Vagina (tissue), 2 donors: ENCODE measurements around the gene SRRD. TPM values are rescaled to one million over a fixed set of nuclear protein-coding genes. Genes with fewer than 3 reads are reported as not detected.

ENCODE experiments used
- DNase-seq, 2 donors: peaks; one replicate each; pipeline ENCODE4 v3.0.0-alpha.2; 2017; ENCODE audit errors: extremely low spot score in 2 of 2
- H3K27ac ChIP-seq: fragments of 200-600 bp; sonication (generic); one replicate; pipeline ENCODE4 v1.5.1; 2019
- H3K27me3 ChIP-seq: fragments of 200-600 bp; sonication (generic); one replicate; pipeline ENCODE4 v1.5.1; 2019
- H3K36me3 ChIP-seq, 2 donors: fragments of 200-600 bp; sonication (generic); one replicate each; pipeline ENCODE4 v1.5.1; 2017 to 2019
- H3K4me1 ChIP-seq: fragments of 200-600 bp; sonication (generic); one replicate; pipeline ENCODE4 v1.5.1; 2019
- H3K4me3 ChIP-seq, 2 donors: fragments of 200-600 bp; sonication (generic); 1 replicate in 1 of 2; 2 replicates in 1 of 2; pipeline ENCODE4 v1.5.1; 2016 to 2019
- H3K9me3 ChIP-seq: fragments of 200-600 bp; sonication (generic); one replicate; pipeline ENCODE4 v1.5.1; 2019
- POLR2A ChIP-seq, 2 donors: fragments of 450-650 bp; IDR thresholded peaks; one replicate each; pipeline ENCODE4 v1.6.1; 2017; ENCODE audit warnings: antibody characterized with exemption in 2 of 2, mild to moderate bottlenecking in 2 of 2, moderate library complexity in 2 of 2
- POLR2AphosphoS5 ChIP-seq, 2 donors: sonication (generic); formaldehyde crosslinking; IDR thresholded peaks; one replicate each; pipeline ENCODE4 v1.9.0; 2017; ENCODE audit warnings: antibody characterized with exemption in 2 of 2, mild to moderate bottlenecking in 2 of 2, low read depth in 1 of 2; ENCODE audit not compliant: insufficient read depth in 1 of 2
- intact Hi-C: fragments of 100-400 bp; cut with DNase I; formaldehyde crosslinking; loops from one replicate; pipeline ENCODE4 v1.15.1; 2023
- total RNA-seq: library from RNA; depleted of rRNA; stranded (reverse); fragments of >200 nt; gene quantifications from one replicate; pipeline ENCODE4 v1.2.3, GENCODE V29; 2016
- TF ChIP-seq, protein P1 (sequence below), 3 experiments: fragments of 450-650 bp in 2 of 3; fragments of 200-600 bp in 1 of 3; sonication (generic) in 1 of 3; IDR thresholded peaks; one replicate each; pipeline ENCODE4 v1.5.1; 2017 to 2019; ENCODE audit warnings: antibody characterized with exemption in 3 of 3, mild to moderate bottlenecking in 2 of 3, moderate library complexity in 2 of 3

Gene SRRD
- total RNA-seq, 1 donor from 2014 or later, result 11.0 TPM

DNA sequence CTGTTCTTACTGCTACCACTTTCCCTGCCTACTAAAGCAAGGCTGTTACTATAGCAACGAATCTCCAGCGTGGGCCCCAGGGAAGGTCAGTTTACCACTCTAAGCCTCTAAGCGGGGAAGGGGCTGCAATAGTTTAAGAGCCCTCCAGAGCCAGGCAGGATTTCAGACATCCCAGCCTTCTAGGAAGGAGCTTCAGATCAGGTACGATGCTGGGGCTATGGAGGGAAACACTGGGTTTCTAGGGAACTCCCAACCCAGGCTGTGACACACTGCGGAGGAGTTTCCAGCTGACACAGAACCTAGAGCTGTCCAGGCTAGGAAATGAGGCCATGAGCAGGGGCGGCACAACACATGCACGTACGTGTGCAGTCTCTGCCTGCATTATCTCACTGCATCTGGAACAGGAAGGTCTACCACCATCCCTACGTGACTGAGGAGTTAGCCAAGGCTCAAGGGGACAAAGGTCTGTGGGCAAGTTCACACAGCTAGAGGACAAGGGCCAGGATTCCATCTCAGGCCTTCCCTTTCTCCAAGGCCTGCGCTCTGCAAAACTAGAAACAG is 20.5 kb upstream of the SRRD start:
- no peaks in the 10 kb centered on the region for H3K9me3 ChIP-seq
- intact Hi-C loops, result no loop called here
- DNase-seq, result no peak
- H3K36me3 ChIP-seq, result peaks cover 0 to 55% of the 10 kb centered on the region in 2 donors
- TF ChIP-seq POLR2A (IDR thresholded peaks at IDR 0.05) (no peak), POLR2AphosphoS5 (IDR thresholded peaks at IDR 0.05; ENCODE audit: insufficient read depth in 1 of 2, low read depth in 1 of 2) (no peak)
- TF ChIP-seq, protein P1, sequence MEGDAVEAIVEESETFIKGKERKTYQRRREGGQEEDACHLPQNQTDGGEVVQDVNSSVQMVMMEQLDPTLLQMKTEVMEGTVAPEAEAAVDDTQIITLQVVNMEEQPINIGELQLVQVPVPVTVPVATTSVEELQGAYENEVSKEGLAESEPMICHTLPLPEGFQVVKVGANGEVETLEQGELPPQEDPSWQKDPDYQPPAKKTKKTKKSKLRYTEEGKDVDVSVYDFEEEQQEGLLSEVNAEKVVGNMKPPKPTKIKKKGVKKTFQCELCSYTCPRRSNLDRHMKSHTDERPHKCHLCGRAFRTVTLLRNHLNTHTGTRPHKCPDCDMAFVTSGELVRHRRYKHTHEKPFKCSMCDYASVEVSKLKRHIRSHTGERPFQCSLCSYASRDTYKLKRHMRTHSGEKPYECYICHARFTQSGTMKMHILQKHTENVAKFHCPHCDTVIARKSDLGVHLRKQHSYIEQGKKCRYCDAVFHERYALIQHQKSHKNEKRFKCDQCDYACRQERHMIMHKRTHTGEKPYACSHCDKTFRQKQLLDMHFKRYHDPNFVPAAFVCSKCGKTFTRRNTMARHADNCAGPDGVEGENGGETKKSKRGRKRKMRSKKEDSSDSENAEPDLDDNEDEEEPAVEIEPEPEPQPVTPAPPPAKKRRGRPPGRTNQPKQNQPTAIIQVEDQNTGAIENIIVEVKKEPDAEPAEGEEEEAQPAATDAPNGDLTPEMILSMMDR (IDR thresholded peaks at IDR 0.05), result no peak
- no peaks in the 10 kb centered on the region for H3K27me3 ChIP-seq
- no peaks in the 10 kb centered on the region for H3K4me1 ChIP-seq
- no peak overlapping the region for H3K4me3 ChIP-seq
- H3K27ac ChIP-seq, result no peak overlapping the region

DNA sequence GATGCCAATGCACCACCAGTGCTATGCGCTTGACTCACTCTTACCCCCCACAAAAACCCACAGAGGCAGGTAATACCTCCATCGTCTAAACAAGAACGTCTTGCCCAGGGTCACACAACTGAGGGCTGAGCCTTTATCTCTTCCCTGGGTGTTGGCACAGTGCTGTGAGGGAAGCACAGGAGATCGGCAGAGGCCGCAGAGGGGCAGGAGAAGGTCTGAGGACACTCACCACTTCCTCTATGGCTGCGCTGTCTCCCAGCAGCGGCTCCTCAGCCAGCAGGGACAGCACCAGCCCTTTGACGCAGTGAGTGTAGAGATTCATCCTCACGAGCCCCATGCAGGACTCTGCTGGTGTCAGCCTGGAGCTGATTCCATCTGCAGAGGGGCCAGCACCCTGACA is 20.0 kb upstream of the SRRD start:
- Histone ChIP-seq H3K27me3 (no peaks in the 10 kb centered on the region), H3K27ac (no peak overlapping the region), H3K4me1 (no peaks in the 10 kb centered on the region), H3K9me3 (no peaks in the 10 kb centered on the region), H3K36me3 (peaks cover 0 to 58% of the 10 kb centered on the region in 2 donors), H3K4me3 (no peak overlapping the region)
- intact Hi-C loops, result no loop called here
- no peak for TF ChIP-seq POLR2AphosphoS5 (IDR thresholded peaks at IDR 0.05; ENCODE audit: insufficient read depth in 1 of 2, low read depth in 1 of 2)
- TF ChIP-seq, protein P1 (IDR thresholded peaks at IDR 0.05), result no peak
- TF ChIP-seq POLR2A (IDR thresholded peaks at IDR 0.05), result no peak
- no peak for DNase-seq

DNA sequence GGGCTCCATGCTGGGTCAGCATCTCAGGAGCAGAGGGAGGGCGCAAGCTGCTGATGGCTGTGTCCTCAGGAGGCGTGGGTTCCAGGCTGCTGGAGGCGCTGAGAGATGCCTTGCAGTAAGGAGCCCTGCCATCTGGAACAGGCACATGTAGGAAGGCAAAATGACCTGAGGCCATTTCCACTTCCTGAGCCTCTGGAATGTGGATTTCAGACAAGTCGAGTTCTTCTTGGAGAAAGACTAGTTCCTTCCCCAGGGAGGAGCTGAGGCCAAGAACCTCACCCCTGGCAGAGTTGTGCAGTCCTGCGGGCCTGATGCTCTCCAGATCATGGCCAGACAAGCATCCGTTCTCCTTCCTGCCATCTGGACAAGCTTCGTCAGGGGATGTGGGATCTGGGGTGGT is 19.4 kb upstream of the SRRD start:
- Histone ChIP-seq H3K4me1 (no peaks in the 10 kb centered on the region), H3K27me3 (no peaks in the 10 kb centered on the region), H3K4me3 (no peak overlapping the region), H3K27ac (no peak overlapping the region), H3K9me3 (no peaks in the 10 kb centered on the region), H3K36me3 (peaks cover 0 to 61% of the 10 kb centered on the region in 2 donors)
- intact Hi-C loops, result no loop called here
- TF ChIP-seq, protein P1 (IDR thresholded peaks at IDR 0.05), result no peak
- TF ChIP-seq POLR2A (IDR thresholded peaks at IDR 0.05), result no peak
- TF ChIP-seq POLR2AphosphoS5 (IDR thresholded peaks at IDR 0.05; ENCODE audit: insufficient read depth in 1 of 2, low read depth in 1 of 2), result no peak
- DNase-seq, result no peak

DNA sequence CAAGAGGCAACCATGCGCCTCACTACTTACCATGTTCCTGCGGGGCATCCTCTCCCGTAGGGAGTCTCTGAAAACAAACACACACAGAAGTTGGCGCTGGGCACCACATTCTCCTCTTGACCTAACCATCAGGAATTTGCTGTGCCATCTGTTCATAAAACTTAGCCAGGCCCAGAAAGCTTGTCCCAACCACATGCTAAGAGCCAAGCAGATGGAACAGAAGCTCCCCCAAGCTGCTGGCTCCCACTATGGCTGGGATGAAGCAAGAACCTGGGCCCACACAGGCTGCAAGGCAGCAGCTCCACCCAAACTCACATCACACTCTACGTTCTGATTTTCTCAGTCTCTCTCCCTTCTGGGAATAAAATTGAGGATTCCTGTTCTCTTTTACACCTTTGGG is 17.5 kb upstream of the SRRD start:
- intact Hi-C loops, result no loop called here
- H3K36me3 ChIP-seq, result peaks cover 0 to 80% of the 10 kb centered on the region in 2 donors

DNA sequence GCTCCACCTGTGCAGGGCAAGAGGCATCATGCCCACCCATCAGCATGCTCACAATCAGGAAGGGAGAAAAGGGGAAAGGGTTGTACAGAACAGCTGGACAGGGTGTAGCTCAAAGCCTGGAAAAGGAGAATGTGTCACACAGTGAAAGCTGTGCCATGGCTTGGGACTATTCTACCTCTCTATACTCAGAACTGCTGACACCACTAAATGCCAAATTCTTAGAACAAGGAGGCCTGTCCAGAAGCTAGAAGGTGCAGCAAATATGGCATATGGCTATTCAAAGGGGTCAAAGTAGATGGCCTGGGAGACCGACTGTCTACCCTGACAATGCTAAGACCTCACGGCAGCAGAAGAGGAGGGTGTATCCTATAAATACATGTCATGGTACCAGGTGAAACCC is 12.9 kb upstream of the SRRD start:
- DNase-seq, result no peak
- no peak for TF ChIP-seq POLR2AphosphoS5 (IDR thresholded peaks at IDR 0.05; ENCODE audit: insufficient read depth in 1 of 2, low read depth in 1 of 2)
- TF ChIP-seq, protein P1 (IDR thresholded peaks at IDR 0.05), result no peak
- TF ChIP-seq POLR2A (IDR thresholded peaks at IDR 0.05), result no peak
- Histone ChIP-seq H3K36me3 (peaks cover 0 to 78% of the 10 kb centered on the region in 2 donors), H3K9me3 (no peaks in the 10 kb centered on the region), H3K27me3 (no peaks in the 10 kb centered on the region), H3K27ac (no peak overlapping the region), H3K4me1 (no peaks in the 10 kb centered on the region), H3K4me3 (no peak overlapping the region)
- intact Hi-C loops, result no loop called here

More for the DNA sequence above, 17.5 kb upstream of the SRRD start:
- no peak for DNase-seq
- H3K27me3 ChIP-seq, result no peaks in the 10 kb centered on the region
- no peaks in the 10 kb centered on the region for H3K9me3 ChIP-seq
- no peak overlapping the region for H3K27ac ChIP-seq
- no peak overlapping the region for H3K4me3 ChIP-seq
- no peaks in the 10 kb centered on the region for H3K4me1 ChIP-seq
- no peak for TF ChIP-seq POLR2A (IDR thresholded peaks at IDR 0.05)
- TF ChIP-seq, protein P1 (IDR thresholded peaks at IDR 0.05), result no peak
- no peak for TF ChIP-seq POLR2AphosphoS5 (IDR thresholded peaks at IDR 0.05; ENCODE audit: insufficient read depth in 1 of 2, low read depth in 1 of 2)
